PFSK-1 (cell line): ENCODE results near the gene NARS2.

ENCODE experiments used
- FOXP2 ChIP-seq: optimal IDR thresholded peaks from 2 replicates; pipeline ENCODE3; 2011; ENCODE audit warnings: borderline replicate concordance, control low read depth, inconsistent platforms; ENCODE audit not compliant: insufficient read depth; ENCODE audit errors: extremely low read length, extremely low read depth
- POLR2AphosphoS5 ChIP-seq: IDR thresholded peaks from 2 replicates; pipeline ENCODE4 v1.6.1; 2012; ENCODE audit warnings: low read depth, mild to moderate bottlenecking, control low read depth, low read length, moderate library complexity
- SIN3A ChIP-seq: IDR thresholded peaks from 2 replicates; pipeline ENCODE4 v1.6.1; 2012; ENCODE audit warnings: mild to moderate bottlenecking, low read length, moderate library complexity, borderline replicate concordance; ENCODE audit not compliant: insufficient read depth
- TAF1 ChIP-seq: IDR thresholded peaks from 2 replicates; pipeline ENCODE4 v1.6.1; 2012; ENCODE audit warnings: low read length, control low read depth, borderline replicate concordance; ENCODE audit not compliant: insufficient read depth
- TF ChIP-seq, protein P1 (sequence below), 2 experiments: IDR thresholded peaks; 2 replicates each; pipeline versions ENCODE4 v1.6.1 to v1.8.0; 2011 to 2012; ENCODE audit warnings: low read depth in 2 of 2, low read length in 2 of 2, control low read depth in 1 of 2, inconsistent platforms in 1 of 2, mild to moderate bottlenecking in 1 of 2, moderate library complexity in 1 of 2; ENCODE audit not compliant: insufficient read depth in 1 of 2

The NARS2 gene

DNA sequence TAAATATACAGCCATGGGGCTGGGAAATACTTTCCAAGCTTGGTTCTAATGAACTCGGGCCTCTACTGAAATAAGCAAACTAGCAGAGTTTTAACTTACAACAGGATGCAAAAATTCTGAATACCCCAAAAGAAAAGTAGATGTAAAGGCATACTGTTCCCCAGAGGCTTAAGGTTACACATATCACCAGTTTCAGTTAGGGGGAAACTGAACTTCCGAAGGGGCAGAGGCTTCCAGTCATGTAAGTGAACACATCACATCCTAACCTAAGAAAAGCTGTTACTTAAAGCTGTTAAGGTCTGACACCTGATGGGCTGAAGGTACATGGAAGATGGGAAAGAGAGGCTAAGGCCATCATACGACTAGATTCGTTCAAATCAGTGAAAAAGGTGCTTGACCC, 159.3 kb downstream of the NARS2 start:
- TF ChIP-seq FOXP2: no peak

DNA sequence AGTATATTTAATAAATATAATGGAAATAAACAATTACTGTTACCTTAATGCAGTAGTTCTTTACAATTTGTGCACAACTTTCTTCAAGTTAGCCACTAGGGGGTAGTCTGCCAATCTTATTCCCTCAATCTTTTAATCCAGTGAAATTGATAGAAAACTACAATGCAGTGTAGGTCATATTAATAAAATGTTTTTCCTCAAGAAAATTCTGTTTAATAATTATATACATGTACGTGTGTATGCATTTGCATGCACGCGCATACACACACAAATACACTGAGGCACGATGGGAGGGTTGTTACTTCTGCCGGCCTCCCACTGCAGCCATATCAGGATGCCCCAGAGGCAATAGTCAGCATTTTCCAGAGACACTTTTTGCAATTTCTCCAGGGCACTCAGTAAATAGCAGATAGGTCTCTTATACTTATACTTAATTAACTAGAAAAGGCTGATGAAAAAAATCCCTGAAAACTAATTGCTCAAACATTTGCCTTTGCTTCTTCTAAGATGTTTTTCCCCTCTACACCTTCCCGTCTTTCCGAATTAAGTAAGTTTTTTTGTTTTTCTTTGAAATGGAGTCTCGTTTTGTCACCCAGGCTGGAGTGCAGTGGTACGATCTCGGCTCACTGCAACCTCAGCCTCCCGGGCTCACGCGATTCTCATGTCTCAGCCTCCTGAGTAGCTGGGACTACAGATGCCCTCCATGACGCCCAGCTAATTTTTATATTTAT, 160.2 kb downstream of the NARS2 start:
- TF ChIP-seq SIN3A (no peak), FOXP2 (no peak), POLR2AphosphoS5 (no peak), TAF1 (no peak)
- TF ChIP-seq, protein P1, sequence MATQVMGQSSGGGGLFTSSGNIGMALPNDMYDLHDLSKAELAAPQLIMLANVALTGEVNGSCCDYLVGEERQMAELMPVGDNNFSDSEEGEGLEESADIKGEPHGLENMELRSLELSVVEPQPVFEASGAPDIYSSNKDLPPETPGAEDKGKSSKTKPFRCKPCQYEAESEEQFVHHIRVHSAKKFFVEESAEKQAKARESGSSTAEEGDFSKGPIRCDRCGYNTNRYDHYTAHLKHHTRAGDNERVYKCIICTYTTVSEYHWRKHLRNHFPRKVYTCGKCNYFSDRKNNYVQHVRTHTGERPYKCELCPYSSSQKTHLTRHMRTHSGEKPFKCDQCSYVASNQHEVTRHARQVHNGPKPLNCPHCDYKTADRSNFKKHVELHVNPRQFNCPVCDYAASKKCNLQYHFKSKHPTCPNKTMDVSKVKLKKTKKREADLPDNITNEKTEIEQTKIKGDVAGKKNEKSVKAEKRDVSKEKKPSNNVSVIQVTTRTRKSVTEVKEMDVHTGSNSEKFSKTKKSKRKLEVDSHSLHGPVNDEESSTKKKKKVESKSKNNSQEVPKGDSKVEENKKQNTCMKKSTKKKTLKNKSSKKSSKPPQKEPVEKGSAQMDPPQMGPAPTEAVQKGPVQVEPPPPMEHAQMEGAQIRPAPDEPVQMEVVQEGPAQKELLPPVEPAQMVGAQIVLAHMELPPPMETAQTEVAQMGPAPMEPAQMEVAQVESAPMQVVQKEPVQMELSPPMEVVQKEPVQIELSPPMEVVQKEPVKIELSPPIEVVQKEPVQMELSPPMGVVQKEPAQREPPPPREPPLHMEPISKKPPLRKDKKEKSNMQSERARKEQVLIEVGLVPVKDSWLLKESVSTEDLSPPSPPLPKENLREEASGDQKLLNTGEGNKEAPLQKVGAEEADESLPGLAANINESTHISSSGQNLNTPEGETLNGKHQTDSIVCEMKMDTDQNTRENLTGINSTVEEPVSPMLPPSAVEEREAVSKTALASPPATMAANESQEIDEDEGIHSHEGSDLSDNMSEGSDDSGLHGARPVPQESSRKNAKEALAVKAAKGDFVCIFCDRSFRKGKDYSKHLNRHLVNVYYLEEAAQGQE (IDR thresholded peaks at IDR 0.05; ENCODE audit: insufficient read depth in 1 of 2, low read depth in 2 of 2, low read length in 2 of 2): no peak

DNA sequence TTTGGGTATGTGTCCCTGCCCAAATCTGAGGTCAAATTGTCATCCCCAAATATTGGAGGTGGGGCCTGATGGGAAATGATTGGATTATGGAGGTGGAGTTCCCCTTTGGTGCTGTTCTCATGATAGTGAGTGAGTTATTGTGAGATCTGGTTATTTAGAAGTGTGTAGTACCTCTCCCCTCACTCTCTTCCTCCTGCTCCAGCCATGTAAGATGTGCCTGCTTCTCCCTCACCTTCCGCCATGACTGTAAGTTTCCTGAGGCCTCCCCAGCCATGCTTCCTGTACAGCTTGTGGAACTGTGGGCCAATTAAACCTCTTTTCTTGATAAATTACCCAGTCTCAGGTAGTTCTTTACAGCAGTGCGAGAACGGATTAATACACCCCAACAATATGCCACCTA, 166.0 kb downstream of the NARS2 start:
- TF ChIP-seq FOXP2 (no peak), SIN3A (no peak), POLR2AphosphoS5 (no peak), TAF1 (no peak)
- TF ChIP-seq, protein P1 (IDR thresholded peaks at IDR 0.05; ENCODE audit: insufficient read depth in 1 of 2, low read depth in 2 of 2, low read length in 2 of 2): no peak

DNA sequence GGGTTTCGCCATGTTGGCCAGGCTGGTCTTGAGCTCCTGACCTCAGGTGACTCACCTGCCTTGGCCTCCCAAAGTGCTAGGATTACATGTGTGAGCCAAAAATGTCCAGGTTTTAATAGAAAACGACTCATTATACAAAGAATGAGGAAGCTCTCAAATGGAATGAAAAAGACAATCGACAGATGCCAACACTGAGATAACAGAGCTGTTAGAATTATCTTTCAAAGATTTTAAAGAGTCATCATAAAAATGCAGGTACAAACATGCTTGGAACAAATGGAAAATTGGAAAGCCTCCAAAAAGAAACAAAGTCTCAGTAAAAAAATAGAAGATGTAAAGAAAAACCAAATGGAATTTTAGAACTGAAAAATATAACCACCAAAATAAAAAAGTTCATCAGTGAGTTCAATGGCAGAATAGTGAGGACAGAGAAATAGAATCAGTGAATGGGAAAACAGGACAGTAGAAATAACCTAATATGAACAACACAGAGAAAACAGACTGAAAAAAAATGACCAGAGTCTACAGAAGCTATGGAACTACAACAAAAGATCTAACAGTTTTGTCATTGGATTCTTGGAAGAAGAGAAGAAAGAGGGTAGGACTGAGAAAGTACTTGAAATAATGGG, 168.0 kb downstream of the NARS2 start:
- TF ChIP-seq FOXP2 (no peak), POLR2AphosphoS5 (no peak), TAF1 (no peak), SIN3A (no peak)
- TF ChIP-seq, protein P1 (IDR thresholded peaks at IDR 0.05; ENCODE audit: insufficient read depth in 1 of 2, low read depth in 2 of 2, low read length in 2 of 2): no peak

DNA sequence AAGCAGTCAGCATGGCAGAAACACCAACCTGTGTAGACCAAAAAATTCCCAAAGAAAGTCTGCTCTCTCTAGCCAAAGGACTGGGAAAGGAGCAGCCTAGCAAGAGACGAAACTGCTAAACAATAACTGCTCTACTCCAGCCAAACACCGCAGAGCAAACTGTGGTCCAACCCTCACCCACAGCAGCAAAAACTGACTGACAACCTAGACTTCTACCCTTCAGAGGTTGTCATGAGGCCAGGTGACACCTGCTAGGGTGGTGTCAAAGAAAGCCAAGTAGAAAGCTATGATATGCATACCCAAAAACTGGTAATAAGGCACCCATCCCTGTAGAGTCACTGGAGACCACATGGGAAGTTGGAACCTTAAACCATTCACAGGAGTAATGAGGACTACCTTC, 168.9 kb downstream of the NARS2 start:
- TF ChIP-seq POLR2AphosphoS5: no peak
- TF ChIP-seq, protein P1 (IDR thresholded peaks at IDR 0.05; ENCODE audit: insufficient read depth in 1 of 2, low read depth in 2 of 2, low read length in 2 of 2): no peak
- no peak for TF ChIP-seq SIN3A
- TF ChIP-seq FOXP2: no peak
- TF ChIP-seq TAF1: no peak
